Panc1 (cell line): ENCODE results near the gene NTM. TPM values are rescaled to one million over a fixed set of nuclear protein-coding genes. Genes with fewer than 3 reads are reported as not detected.

Experiments
- ATAC-seq: fragments of 200-7000 bp; cut with Tn5 transposase; 2 replicates; pipeline ENCODE4 v1.9.1; 2020; ENCODE audit warnings: mild to moderate bottlenecking, moderate library complexity
- BruUV-seq: library from RNA; stranded (reverse); fragments of 400-500 nt; replicated peaks from 2 replicates; lab custom pipeline; 2021; lab: Mats Ljungman, UMichigan
- CTCF ChIA-PET: fragments of 300-600 bp; sonication (Branson Sonifier 250); formaldehyde crosslinking; loops from one replicate; lab custom pipeline; 2022; ENCODE audit warnings: antibody characterized with exemption; lab: Charles Lee
- POLR2A ChIA-PET: fragments of 300-600 bp; sonication (Branson Sonifier 250); formaldehyde crosslinking; loops from one replicate; lab custom pipeline; 2022; ENCODE audit warnings: antibody characterized with exemption; lab: Charles Lee
- DNase-seq: peaks from one replicate; pipeline ENCODE4 v3.0.0-alpha.2; 2010; ENCODE audit warnings: low read depth, low spot score
- H3K27ac ChIP-seq: 2 replicates; pipeline ENCODE4 v1.5.1; 2011; ENCODE audit warnings: mild to moderate bottlenecking, low read length, inconsistent platforms
- H3K27me3 ChIP-seq: fragments of 200-500 bp; sonication (Bioruptor generic); 2 replicates; pipeline ENCODE4 v1.6.0; 2014; ENCODE audit warnings: low read length, inconsistent platforms; ENCODE audit not compliant: control insufficient read depth, insufficient read depth
- H3K36me3 ChIP-seq: fragments of 200-500 bp; sonication (Bioruptor generic); 2 replicates; pipeline ENCODE4 v1.5.1; 2014; ENCODE audit warnings: inconsistent platforms, mild to moderate bottlenecking, low read length, moderate library complexity; ENCODE audit not compliant: control insufficient read depth, insufficient read depth
- H3K4me1 ChIP-seq: 2 replicates; pipeline ENCODE4 v1.5.1; 2011; ENCODE audit warnings: inconsistent platforms, mild to moderate bottlenecking, low read length, moderate library complexity; ENCODE audit not compliant: control insufficient read depth, insufficient read depth
- H3K4me3 ChIP-seq, 2 experiments: 2 replicates each; pipeline ENCODE4 v1.5.1; 2011 to 2012; ENCODE audit warnings: low read depth in 2 of 2, low read length in 2 of 2, mild to moderate bottlenecking in 2 of 2, inconsistent platforms in 1 of 2, moderate library complexity in 1 of 2
- H3K9me3 ChIP-seq: fragments of 200-500 bp; sonication (Bioruptor generic); 2 replicates; pipeline ENCODE4 v1.5.1; 2014; ENCODE audit warnings: low read depth, mild to moderate bottlenecking, inconsistent platforms, low read length, moderate library complexity; ENCODE audit not compliant: control insufficient read depth, insufficient read depth
- CTCF ChIP-seq: fragments of 450-650 bp; IDR thresholded peaks from 2 replicates; pipeline ENCODE4 v1.5.1; 2017; ENCODE audit warnings: mild to moderate bottlenecking
- POLR2AphosphoS5 ChIP-seq: IDR thresholded peaks from 2 replicates; pipeline ENCODE4 v1.6.1; 2012; ENCODE audit warnings: mild to moderate bottlenecking, low read depth, low read length, moderate library complexity
- SIN3A ChIP-seq: IDR thresholded peaks from 2 replicates; pipeline ENCODE4 v1.6.1; 2012; ENCODE audit warnings: low read depth, mild to moderate bottlenecking, low read length, moderate library complexity, borderline replicate concordance; ENCODE audit not compliant: insufficient read depth
- TCF7L2 ChIP-seq: IDR thresholded peaks from 2 replicates; pipeline ENCODE4 v1.6.1; 2011; ENCODE audit warnings: mild to moderate bottlenecking, low read depth, low read length, inconsistent platforms
- in situ Hi-C: cut with HindIII; loops from 2 replicates; pipeline ENCODE4 v1.10.0; 2016; ENCODE audit warnings: low sequenced_read_pairs, low pct_unique_long_range_greater_than_20kb
- intact Hi-C: fragments of 100-400 bp; cut with micrococcal nuclease; formaldehyde crosslinking; loops from one replicate; pipeline ENCODE4 v1.10.0; 2022; ENCODE audit not compliant: unreplicated experiment
- total RNA-seq: library from RNA; stranded (reverse); gene quantifications from one replicate; pipeline ENCODE4 v1.2.1, GENCODE V29; 2021; ENCODE audit not compliant: unreplicated experiment
- TF ChIP-seq, protein P1 (sequence below), 2 experiments: IDR thresholded peaks; 2 replicates each; pipeline ENCODE4 v1.6.1; 2011 to 2012; ENCODE audit warnings: low read depth in 2 of 2, control low read depth in 1 of 2, low read length in 1 of 2, mild to moderate bottlenecking in 1 of 2, moderate library complexity in 1 of 2; ENCODE audit not compliant: insufficient read depth in 1 of 2

NTM gene
- total RNA-seq, 1 experiment from 2014 or later = 0.10 TPM

DNA sequence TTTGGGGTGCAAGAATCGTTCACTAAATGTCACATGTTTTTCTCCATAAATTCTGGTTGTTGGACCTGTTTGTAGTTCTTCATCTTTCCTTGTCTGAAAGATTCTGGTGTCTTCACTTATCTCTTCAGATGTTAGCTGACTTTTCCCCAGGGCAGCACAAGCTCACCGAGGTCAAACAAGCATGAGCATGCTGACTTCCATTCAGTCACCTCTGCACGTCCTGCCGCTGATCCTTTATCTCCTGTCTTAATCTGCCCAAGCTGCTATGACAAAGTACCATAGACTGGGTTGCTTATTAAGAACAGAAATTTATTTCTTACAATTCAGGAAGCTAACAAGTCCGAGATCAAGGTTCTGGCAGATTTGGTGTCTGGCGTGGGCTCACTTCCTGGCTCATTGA, 800.6 kb downstream of the NTM start:
- no peak for ATAC-seq
- ChIA-PET POLR2A (no interaction called here), CTCF (no interaction called here)
- H3K27ac ChIP-seq = no peak overlapping the region
- DNase-seq = no peak
- H3K36me3 ChIP-seq = no peaks in the 10 kb centered on the region
- H3K9me3 ChIP-seq = no peaks in the 10 kb centered on the region
- H3K4me3 ChIP-seq = no peak overlapping the region
- TF ChIP-seq SIN3A (no peak), POLR2AphosphoS5 (no peak), TCF7L2 (no peak), CTCF (no peak)
- TF ChIP-seq, protein P1, sequence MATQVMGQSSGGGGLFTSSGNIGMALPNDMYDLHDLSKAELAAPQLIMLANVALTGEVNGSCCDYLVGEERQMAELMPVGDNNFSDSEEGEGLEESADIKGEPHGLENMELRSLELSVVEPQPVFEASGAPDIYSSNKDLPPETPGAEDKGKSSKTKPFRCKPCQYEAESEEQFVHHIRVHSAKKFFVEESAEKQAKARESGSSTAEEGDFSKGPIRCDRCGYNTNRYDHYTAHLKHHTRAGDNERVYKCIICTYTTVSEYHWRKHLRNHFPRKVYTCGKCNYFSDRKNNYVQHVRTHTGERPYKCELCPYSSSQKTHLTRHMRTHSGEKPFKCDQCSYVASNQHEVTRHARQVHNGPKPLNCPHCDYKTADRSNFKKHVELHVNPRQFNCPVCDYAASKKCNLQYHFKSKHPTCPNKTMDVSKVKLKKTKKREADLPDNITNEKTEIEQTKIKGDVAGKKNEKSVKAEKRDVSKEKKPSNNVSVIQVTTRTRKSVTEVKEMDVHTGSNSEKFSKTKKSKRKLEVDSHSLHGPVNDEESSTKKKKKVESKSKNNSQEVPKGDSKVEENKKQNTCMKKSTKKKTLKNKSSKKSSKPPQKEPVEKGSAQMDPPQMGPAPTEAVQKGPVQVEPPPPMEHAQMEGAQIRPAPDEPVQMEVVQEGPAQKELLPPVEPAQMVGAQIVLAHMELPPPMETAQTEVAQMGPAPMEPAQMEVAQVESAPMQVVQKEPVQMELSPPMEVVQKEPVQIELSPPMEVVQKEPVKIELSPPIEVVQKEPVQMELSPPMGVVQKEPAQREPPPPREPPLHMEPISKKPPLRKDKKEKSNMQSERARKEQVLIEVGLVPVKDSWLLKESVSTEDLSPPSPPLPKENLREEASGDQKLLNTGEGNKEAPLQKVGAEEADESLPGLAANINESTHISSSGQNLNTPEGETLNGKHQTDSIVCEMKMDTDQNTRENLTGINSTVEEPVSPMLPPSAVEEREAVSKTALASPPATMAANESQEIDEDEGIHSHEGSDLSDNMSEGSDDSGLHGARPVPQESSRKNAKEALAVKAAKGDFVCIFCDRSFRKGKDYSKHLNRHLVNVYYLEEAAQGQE (IDR thresholded peaks at IDR 0.05; ENCODE audit: insufficient read depth in 1 of 2, low read depth in 2 of 2, low read length in 1 of 2) = no peak
- no peaks in the 10 kb centered on the region for H3K27me3 ChIP-seq
- BruUV-seq = no TSS peak
- intact Hi-C loops = no loop called here
- H3K4me1 ChIP-seq = no peaks in the 10 kb centered on the region
- in situ Hi-C loops = no loop called here

- CTCF ChIA-PET = no interaction called here
- Histone ChIP-seq H3K27ac (no peak overlapping the region), H3K36me3 (no peaks in the 10 kb centered on the region), H3K4me1 (no peaks in the 10 kb centered on the region), H3K27me3 (no peaks in the 10 kb centered on the region), H3K4me3 (no peak overlapping the region), H3K9me3 (no peaks in the 10 kb centered on the region)
- DNase-seq (no peak), ATAC-seq (no peak)
- in situ Hi-C loops (no loop called here), intact Hi-C loops (no loop called here)
- POLR2A ChIA-PET = no interaction called here
- BruUV-seq = no TSS peak
- no peak for TF ChIP-seq SIN3A
- no peak for TF ChIP-seq CTCF
- TF ChIP-seq, protein P1 (IDR thresholded peaks at IDR 0.05; ENCODE audit: insufficient read depth in 1 of 2, low read depth in 2 of 2, low read length in 1 of 2) = no peak
- no peak for TF ChIP-seq POLR2AphosphoS5
- TF ChIP-seq TCF7L2 = no peak
These were observed 804.2 kb downstream of the NTM start for GRCh38 chr11:132174362-132175255.
